ENCODE measurements around the gene KTN1.

Gene KTN1

GRCh38 chr14:55713486-55713885, 133.5 kb downstream of the KTN1 start:
- DNase-seq (ENCODE audit: low spot score): no peak

- no peak for DNase-seq (ENCODE audit: low spot score)
These were observed 135.9 kb downstream of the KTN1 start for GRCh38 chr14:55715889-55716288.

DNA sequence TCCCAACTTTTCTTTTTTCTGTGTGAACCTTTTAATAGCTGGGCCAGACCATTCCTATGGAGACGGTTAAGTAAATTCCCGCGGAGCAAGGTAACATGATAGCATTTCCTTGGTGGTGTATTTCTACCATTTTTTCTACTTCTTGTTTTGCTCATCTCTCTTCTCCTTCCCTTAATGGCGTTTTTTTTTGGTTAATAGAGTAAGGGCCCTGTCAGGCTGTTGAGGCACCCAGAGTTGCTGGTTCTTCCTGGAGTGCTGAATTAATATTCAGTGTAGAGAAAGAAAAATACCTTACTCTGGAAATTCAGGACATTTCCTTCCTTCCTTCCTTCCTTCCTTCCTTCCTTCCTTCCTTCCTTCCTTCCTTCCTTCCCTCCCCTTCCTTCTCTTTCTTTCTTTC, 137.6 kb downstream of the KTN1 start:
- DNase-seq (ENCODE audit: low spot score): no peak

DNA sequence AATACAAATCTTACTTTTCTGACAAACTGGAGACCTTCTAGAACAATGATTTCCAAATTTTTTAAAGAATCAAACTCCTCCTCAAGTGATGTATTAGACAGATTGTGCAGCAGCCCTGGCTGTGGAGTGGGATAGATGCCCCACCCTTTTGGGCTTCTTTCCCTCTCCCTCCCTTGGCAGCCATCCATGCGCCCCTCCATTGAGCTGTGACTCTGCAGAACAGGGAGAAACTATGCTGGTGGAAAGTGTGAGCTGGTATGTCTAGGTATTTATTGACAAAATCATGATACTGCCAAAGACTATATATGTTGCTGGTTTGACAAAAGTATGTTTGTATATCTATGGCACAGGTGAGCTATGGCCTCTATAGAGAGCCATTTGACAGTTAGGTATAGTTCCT, 138.5 kb downstream of the KTN1 start:
- no peak for DNase-seq (ENCODE audit: low spot score)

DNA sequence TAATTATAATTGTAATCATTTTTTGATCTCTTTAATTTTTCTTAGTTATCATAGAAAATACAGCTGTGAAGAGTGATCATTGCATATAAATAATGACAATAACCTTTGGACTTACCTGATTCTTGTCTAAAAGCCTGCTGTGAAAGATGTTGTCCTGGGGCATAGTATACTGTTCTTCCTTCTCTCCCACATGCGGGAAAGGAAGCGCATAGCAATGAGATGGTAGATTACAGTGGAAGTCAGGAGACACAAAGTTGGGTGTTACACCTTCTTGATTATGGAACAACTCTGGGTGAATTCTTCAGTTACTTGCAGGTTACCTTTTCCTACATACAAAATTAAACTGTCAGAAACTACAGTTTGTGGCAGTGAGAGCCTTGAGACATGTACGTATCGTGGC, 140.8 kb downstream of the KTN1 start:
- no peak for DNase-seq (ENCODE audit: low spot score)

- no peak for DNase-seq (ENCODE audit: low spot score)
These were observed 141.3 kb downstream of the KTN1 start for GRCh38 chr14:55721353-55721752.

DNA sequence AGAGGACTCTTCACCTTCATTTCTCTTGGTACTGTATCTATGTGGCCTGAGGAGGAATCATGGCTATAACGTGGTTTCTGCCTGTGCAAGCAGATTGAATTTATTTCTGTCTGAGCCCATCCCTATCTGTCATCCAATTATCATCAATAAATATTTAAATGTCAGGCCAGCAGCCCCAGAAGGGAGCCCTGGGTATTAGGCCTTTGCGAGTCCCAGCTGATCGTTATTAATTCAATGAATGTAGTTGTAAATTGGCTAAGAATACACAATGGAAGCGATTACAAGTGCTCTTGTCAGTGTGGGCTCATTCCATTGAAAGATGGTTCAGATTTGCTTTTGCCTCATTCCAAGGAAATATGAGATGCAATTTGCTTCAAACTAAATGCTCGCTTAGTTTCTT, 142.0 kb downstream of the KTN1 start:
- no peak for DNase-seq (ENCODE audit: low spot score)

- no peak for DNase-seq (ENCODE audit: low spot score)
These were observed 144.7 kb downstream of the KTN1 start for GRCh38 chr14:55724736-55725135.

DNA sequence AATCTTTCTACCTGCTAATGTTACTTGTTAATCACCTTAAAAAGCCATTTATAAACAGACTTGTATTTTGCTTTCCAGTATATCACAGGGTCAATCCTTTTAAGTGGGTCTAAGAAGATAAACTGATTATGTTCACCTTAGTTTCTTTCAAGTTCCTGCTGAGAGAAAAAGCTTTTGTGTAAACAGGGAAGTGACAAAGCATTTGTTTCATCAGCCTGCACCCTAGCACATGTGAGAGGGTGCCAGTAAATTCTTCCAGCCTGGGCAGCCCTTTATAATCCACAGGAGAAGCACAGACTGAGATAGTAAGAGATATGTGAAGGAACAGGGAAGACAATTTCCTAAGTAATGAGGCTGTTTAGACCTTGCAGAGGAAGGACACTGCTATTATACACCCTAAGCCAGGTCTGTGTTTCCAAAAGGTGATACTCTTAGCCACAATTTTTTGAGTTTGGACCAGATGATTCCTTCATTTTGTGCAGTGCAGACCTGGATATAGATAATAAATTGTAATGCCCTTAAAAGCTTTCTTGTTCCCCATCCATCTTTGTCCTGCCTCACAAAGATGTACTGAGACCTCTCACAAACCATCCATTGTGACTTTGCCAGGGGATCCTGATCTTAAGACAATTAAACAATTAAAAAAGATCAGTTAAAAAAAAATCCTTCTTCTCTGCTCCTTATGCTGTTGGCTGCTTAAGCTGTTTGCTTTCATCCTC, 150.7 kb downstream of the KTN1 start:
- DNase-seq (ENCODE audit: low spot score): no peak

- DNase-seq (ENCODE audit: low spot score): no peak
These were observed 151.4 kb downstream of the KTN1 start for GRCh38 chr14:55731311-55731872.

- DNase-seq (ENCODE audit: low spot score): no peak
These were observed 152.0 kb downstream of the KTN1 start for GRCh38 chr14:55731881-55732498.

- no peak for DNase-seq (ENCODE audit: low spot score)
These were observed 153.6 kb downstream of the KTN1 start for GRCh38 chr14:55733599-55733998.

Measured in Ammon's horn (tissue), 1 donor.